GM23338 (cell line): Measurements from ENCODE around the gene RNF11. TPM values are rescaled to one million over a fixed set of nuclear protein-coding genes. Genes with fewer than 3 reads are reported as not detected.

ENCODE experiments used
- ATAC-seq: fragments of 200-7000 bp; cut with Tn5 transposase; 3 replicates; pipeline ENCODE4 v1.9.1; 2020
- DNase-seq: peaks from one replicate; pipeline ENCODE4 v3.0.0-alpha.2; 2015; ENCODE audit warnings: low spot score
- H2AFZ ChIP-seq: fragments of 200-600 bp; sonication (generic); 2 replicates; pipeline ENCODE4 v1.8.0; 2016; ENCODE audit warnings: antibody characterized with exemption, mild to moderate bottlenecking, moderate library complexity
- H3F3A ChIP-seq: fragments of 200-600 bp; sonication (generic); replicated peaks from 2 replicates; pipeline ENCODE4 v1.8.0; 2017; ENCODE audit warnings: antibody characterized with exemption, mixed run types, low read depth
- H3K27ac ChIP-seq: fragments of 200-600 bp; sonication (generic); 2 replicates; pipeline ENCODE4 v1.6.1; 2016; ENCODE audit warnings: low read depth
- H3K27me3 ChIP-seq: fragments of 200-600 bp; sonication (generic); 2 replicates; pipeline ENCODE4 v1.8.0; 2016; ENCODE audit warnings: mild to moderate bottlenecking, mixed run types, moderate library complexity; ENCODE audit not compliant: insufficient read depth
- H3K36me3 ChIP-seq: fragments of 200-600 bp; sonication (generic); 2 replicates; pipeline ENCODE4 v1.8.0; 2016; ENCODE audit warnings: mild to moderate bottlenecking; ENCODE audit not compliant: insufficient read depth
- H3K4me1 ChIP-seq: fragments of 200-600 bp; sonication (generic); 2 replicates; pipeline ENCODE4 v1.8.0; 2016; ENCODE audit warnings: mild to moderate bottlenecking, moderate library complexity; ENCODE audit not compliant: insufficient read depth
- H3K4me2 ChIP-seq: fragments of 200-600 bp; sonication (generic); 2 replicates; pipeline ENCODE4 v1.7.1; 2017; ENCODE audit warnings: mixed run types
- H3K4me3 ChIP-seq: fragments of 200-600 bp; sonication (generic); 2 replicates; pipeline ENCODE4 v1.6.1; 2016; ENCODE audit warnings: mixed run types
- H3K79me2 ChIP-seq: fragments of 200-600 bp; sonication (generic); replicated peaks from 2 replicates; pipeline ENCODE4 v1.8.0; 2017; ENCODE audit warnings: mild to moderate bottlenecking; ENCODE audit not compliant: insufficient read depth
- H3K9me2 ChIP-seq: fragments of 200-600 bp; sonication (generic); 2 replicates; pipeline ENCODE4 v1.8.0; 2017; ENCODE audit not compliant: insufficient read depth
- H4K20me1 ChIP-seq: fragments of 200-600 bp; sonication (generic); replicated peaks from 2 replicates; pipeline ENCODE4 v1.8.0; 2017; ENCODE audit warnings: mild to moderate bottlenecking; ENCODE audit not compliant: insufficient read depth
- H3K27ac Mint-ChIP-seq: 2 replicates; pipeline ENCODE4 v1.8.0; 2020; ENCODE audit warnings: inconsistent platforms, mild to moderate bottlenecking, moderate library complexity, mixed read lengths
- H3K27me3 Mint-ChIP-seq: 3 replicates; pipeline ENCODE4 v1.8.0; 2022; ENCODE audit warnings: low read depth, mild to moderate bottlenecking, moderate library complexity, mixed read lengths, inconsistent platforms; ENCODE audit not compliant: insufficient read depth, poor library complexity
- H3K36me3 Mint-ChIP-seq: 3 replicates; pipeline ENCODE4 v1.8.0; 2021; ENCODE audit warnings: low read depth, mild to moderate bottlenecking, inconsistent platforms, moderate library complexity, mixed read lengths
- H3K4me1 Mint-ChIP-seq: 3 replicates; pipeline ENCODE4 v1.8.0; 2020; ENCODE audit warnings: mild to moderate bottlenecking, inconsistent platforms, mixed read lengths
- H3K4me3 Mint-ChIP-seq: 3 replicates; pipeline ENCODE4 v1.8.0; 2021; ENCODE audit warnings: moderate library complexity, mild to moderate bottlenecking, inconsistent platforms, mixed read lengths
- H3K9me3 Mint-ChIP-seq: 3 replicates; pipeline ENCODE4 v1.8.0; 2020; ENCODE audit warnings: moderate library complexity, mild to moderate bottlenecking, inconsistent platforms, mixed read lengths
- ETS1 ChIP-seq: IDR thresholded peaks from 2 replicates; pipeline ENCODE4 v1.6.1; 2016; ENCODE audit warnings: antibody characterized with exemption
- EZH2 ChIP-seq: fragments of 200-600 bp; sonication (generic); IDR thresholded peaks from one replicate; pipeline ENCODE4 v1.8.0; 2017; ENCODE audit warnings: antibody characterized with exemption, mild to moderate bottlenecking, low read depth; ENCODE audit not compliant: unreplicated experiment
- EZH2phosphoT487 ChIP-seq: fragments of 200-600 bp; sonication (generic); IDR thresholded peaks from one replicate; pipeline ENCODE4 v1.8.1; 2018; ENCODE audit warnings: antibody characterized with exemption; ENCODE audit not compliant: unreplicated experiment
- JUNB ChIP-seq: IDR thresholded peaks from one replicate; pipeline ENCODE4 v1.6.1; 2016; ENCODE audit warnings: antibody characterized with exemption; ENCODE audit not compliant: unreplicated experiment
- REST ChIP-seq: IDR thresholded peaks from one replicate; pipeline ENCODE4 v1.6.1; 2018; ENCODE audit warnings: antibody characterized with exemption; ENCODE audit not compliant: unreplicated experiment
- STAT1 ChIP-seq: IDR thresholded peaks from one replicate; pipeline ENCODE4 v1.6.1; 2016; ENCODE audit warnings: antibody characterized with exemption; ENCODE audit not compliant: unreplicated experiment
- ZNF114 ChIP-seq: fragments of 250-450 bp; sonication (Bioruptor Pico); IDR thresholded peaks from 2 replicates; pipeline ENCODE4 v1.5.0; 2020; ENCODE audit warnings: mild to moderate bottlenecking, moderate library complexity
- polyA plus RNA-seq: library from polyadenylated mRNA; unstranded; fragments of >200 nt; fragmentation: Nextera tagmentation; extraction: Ambion mirVana; gene quantifications from 2 replicates; pipeline ENCODE4 v1.2.1, GENCODE V29; 2016
- total RNA-seq: library from RNA; depleted of rRNA; stranded (reverse); fragments of >200 nt; shearing (Covaris generic); gene quantifications from 2 replicates; pipeline ENCODE4 v1.2.3, GENCODE V29; 2014

The RNF11 gene
- total and polyA plus RNA-seq, 2 experiments from 2014 or later = 22.3 to 43.0 TPM

- TF ChIP-seq JUNB (no peak), ZNF114 (no peak), STAT1 (no peak), ETS1 (no peak), EZH2 (no peak)
These were observed 51.9 kb downstream of the RNF11 start (continued) for GRCh38 chr1:51287966-51288365.

GRCh38 chr1:51288578-51288977 lies 52.5 kb downstream of the RNF11 start:
- Histone ChIP-seq H3K4me3 (no peak overlapping the region), H3K4me2 (no peak overlapping the region), H3F3A (no peaks in the 10 kb centered on the region), H3K27me3 (no peaks in the 10 kb centered on the region), H2AFZ (no peak overlapping the region), H3K4me1 (0 out of 2 replicates have a peak, but pooled peaks cover 3% of the 10 kb centered on the region), H4K20me1 (no peaks in the 10 kb centered on the region; the same call in 1 of the 2 replicates), H3K36me3 (no peaks in the 10 kb centered on the region), H3K79me2 (no peaks in the 10 kb centered on the region), H3K27ac (no peak overlapping the region), H3K9me2 (no peaks in the 10 kb centered on the region)
- H3K9me3 Mint-ChIP-seq = no peaks in the 10 kb centered on the region
- H3K27me3 Mint-ChIP-seq = peaks cover 8% of the 10 kb centered on the region
- H3K36me3 Mint-ChIP-seq = no peaks in the 10 kb centered on the region
- no peak overlapping the region for H3K27ac Mint-ChIP-seq
- no peak overlapping the region for H3K4me3 Mint-ChIP-seq
- DNase-seq (no peak), ATAC-seq (no peak)
- peaks cover 5% of the 10 kb centered on the region; the same call in 2 of the 3 replicates for H3K4me1 Mint-ChIP-seq
- TF ChIP-seq ETS1 = no peak
- no peak for TF ChIP-seq EZH2phosphoT487
- no peak for TF ChIP-seq REST
